HEK293 (cell line): Measurements from ENCODE around the gene MAF.

Source experiments
- CTCF ChIA-PET: fragments of 350-600 bp; formaldehyde crosslinking; extraction: SDS; loops from one replicate; lab custom pipeline; 2021; ENCODE audit warnings: antibody characterized with exemption; lab: Yijun Ruan, JAX
- POLR2A ChIA-PET: fragments of 300-600 bp; formaldehyde crosslinking; extraction: SDS; loops from one replicate; lab custom pipeline; 2020; ENCODE audit warnings: antibody characterized with exemption, inconsistent platforms; lab: Yijun Ruan, JAX
- H3K27ac ChIP-seq: fragments of 200-500 bp; sonication (Bioruptor generic); 2 replicates; pipeline ENCODE4 v1.5.1; 2014; ENCODE audit warnings: low read depth, low read length, control low read depth, inconsistent platforms; ENCODE audit errors: extremely low read depth
- H3K36me3 ChIP-seq, 2 experiments: fragments of 200-500 bp in 1 of 2; sonication (Bioruptor generic) in 1 of 2; 1 replicate in 1 of 2; 2 replicates in 1 of 2; pipeline ENCODE4 v1.5.1; 2014 to 2017; ENCODE audit warnings: inconsistent platforms in 2 of 2, low read length in 2 of 2; ENCODE audit not compliant: control insufficient read depth in 2 of 2, insufficient read depth in 1 of 2
- H3K4me1 ChIP-seq: fragments of 200-500 bp; sonication (Bioruptor generic); 2 replicates; pipeline ENCODE4 v1.5.1; 2014; ENCODE audit warnings: mild to moderate bottlenecking, low read length, inconsistent platforms; ENCODE audit not compliant: control insufficient read depth, insufficient read depth
- H3K4me3 ChIP-seq: 2 replicates; pipeline ENCODE4 v1.5.1; 2011; ENCODE audit warnings: low read depth, mild to moderate bottlenecking, control low read depth, low read length, moderate library complexity
- H3K9me3 ChIP-seq: fragments of 200-500 bp; sonication (Bioruptor generic); 2 replicates; pipeline ENCODE4 v1.5.1; 2014; ENCODE audit warnings: low read depth, low read length, inconsistent platforms; ENCODE audit not compliant: control insufficient read depth, insufficient read depth
- GLIS1 ChIP-seq: fragments of 450-650 bp; formaldehyde crosslinking; IDR thresholded peaks from 2 replicates; pipeline ENCODE4 v1.5.1; 2016; ENCODE audit warnings: missing biosample characterization, missing genetic modification characterization
- SETDB1 ChIP-seq: IDR thresholded peaks from one replicate; pipeline ENCODE4 v1.6.1; 2017; ENCODE audit warnings: mild to moderate bottlenecking, low read length, moderate library complexity, mixed read lengths; ENCODE audit not compliant: insufficient read length
- SP3 ChIP-seq: fragments of 450-650 bp; formaldehyde crosslinking; IDR thresholded peaks from 2 replicates; pipeline ENCODE4 v1.5.1; 2016; ENCODE audit warnings: missing biosample characterization, missing genetic modification characterization
- ZFP3 ChIP-seq: fragments of 450-650 bp; formaldehyde crosslinking; IDR thresholded peaks from 2 replicates; pipeline ENCODE4 v1.5.1; 2016; ENCODE audit warnings: low read depth, missing biosample characterization, missing genetic modification characterization
- ZNF302 ChIP-seq: fragments of 450-650 bp; formaldehyde crosslinking; IDR thresholded peaks from 2 replicates; pipeline ENCODE4 v1.5.1; 2016; ENCODE audit warnings: missing biosample characterization, missing genetic modification characterization, low read depth
- ZNF629 ChIP-seq: fragments of 450-650 bp; formaldehyde crosslinking; IDR thresholded peaks from 2 replicates; pipeline ENCODE4 v1.5.1; 2017; ENCODE audit warnings: missing biosample characterization, missing genetic modification characterization
- ZNF660 ChIP-seq: fragments of 450-650 bp; IDR thresholded peaks from 2 replicates; pipeline ENCODE4 v1.5.1; 2018; ENCODE audit warnings: missing biosample characterization, mild to moderate bottlenecking, missing genetic modification characterization
- ZNF670 ChIP-seq: fragments of 450-650 bp; formaldehyde crosslinking; IDR thresholded peaks from 2 replicates; pipeline ENCODE4 v1.5.1; 2016; ENCODE audit warnings: missing biosample characterization, missing genetic modification characterization, low read depth
- ZNF677 ChIP-seq: fragments of 450-650 bp; IDR thresholded peaks from 2 replicates; pipeline ENCODE4 v1.5.0; 2018; ENCODE audit warnings: missing biosample characterization, mild to moderate bottlenecking, missing genetic modification characterization, moderate library complexity
- TF ChIP-seq, protein P1 (sequence below): fragments of 450-650 bp; formaldehyde crosslinking; IDR thresholded peaks from 2 replicates; pipeline ENCODE4 v1.5.1; 2017; ENCODE audit warnings: missing biosample characterization, missing genetic modification characterization
- TF ChIP-seq, protein P2 (sequence below): fragments of 450-650 bp; formaldehyde crosslinking; IDR thresholded peaks from 2 replicates; pipeline ENCODE4 v1.5.1; 2016; ENCODE audit warnings: missing biosample characterization, missing genetic modification characterization
- TF ChIP-seq, protein P3 (sequence below): fragments of 450-650 bp; formaldehyde crosslinking; conservative IDR thresholded peaks from 2 replicates; pipeline ENCODE4 v1.5.1; 2016; ENCODE audit warnings: low read depth, missing biosample characterization, missing genetic modification characterization
- TF ChIP-seq, protein P4 (sequence below): fragments of 450-650 bp; formaldehyde crosslinking; IDR thresholded peaks from 2 replicates; pipeline ENCODE4 v1.5.1; 2016; ENCODE audit warnings: missing biosample characterization, missing genetic modification characterization
- TF ChIP-seq, protein P5 (sequence below): sonication (generic); formaldehyde crosslinking; IDR thresholded peaks from 2 replicates; pipeline ENCODE4 v1.8.1; 2022; ENCODE audit warnings: mild to moderate bottlenecking, moderate library complexity, missing genetic modification reagents
- TF ChIP-seq, protein P6 (sequence below): fragments of 450-650 bp; formaldehyde crosslinking; IDR thresholded peaks from 2 replicates; pipeline ENCODE4 v1.5.1; 2016; ENCODE audit warnings: missing biosample characterization, missing genetic modification characterization
- TF ChIP-seq, protein P7 (sequence below): fragments of 450-650 bp; formaldehyde crosslinking; IDR thresholded peaks from 2 replicates; pipeline ENCODE4 v1.5.1; 2016; ENCODE audit warnings: missing biosample characterization, missing genetic modification characterization

The MAF gene

DNA sequence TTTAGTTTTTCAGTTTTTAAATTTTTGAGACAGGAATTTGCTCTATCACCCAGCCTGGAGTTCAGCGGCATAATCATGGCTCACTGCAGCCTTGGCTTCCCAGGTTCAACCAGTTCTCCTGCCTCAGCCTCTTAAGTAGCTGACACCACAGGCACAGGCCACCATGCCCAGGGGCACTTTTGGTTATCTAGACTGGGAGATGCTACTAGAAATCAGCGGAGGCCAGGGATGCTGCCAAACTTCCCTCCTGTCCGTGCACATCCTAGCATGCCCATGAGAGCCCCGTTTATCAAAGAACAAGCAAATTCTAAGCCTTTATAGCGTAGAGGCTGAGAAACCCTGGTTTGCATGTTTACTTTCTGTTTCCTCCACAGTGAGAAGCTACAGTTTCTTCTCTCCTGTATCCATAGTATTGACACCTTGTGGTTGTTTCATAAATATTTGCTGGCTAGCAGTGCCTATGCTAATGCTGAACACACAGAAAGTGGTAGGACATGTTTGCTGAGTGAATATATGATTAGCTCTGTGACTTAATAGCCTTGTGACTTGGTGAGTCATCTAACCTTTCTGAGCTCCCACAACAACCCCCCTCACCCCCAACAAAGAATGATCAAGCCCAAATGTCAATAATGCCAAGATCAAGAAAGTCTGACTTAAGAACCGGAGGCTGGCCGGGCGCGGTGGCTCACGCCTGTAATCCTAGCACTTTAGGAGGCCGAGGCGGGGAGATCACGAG is 39.2 kb upstream of the MAF start:
- POLR2A ChIA-PET: interaction anchor here (0.6 kb wide), 1 partner anchor 242 kb away, joined by 3 read pairs; no protein-coding TSS in a partner anchor
- Histone ChIP-seq H3K9me3 (no peaks in the 10 kb centered on the region), H3K36me3 (no peaks in the 10 kb centered on the region), H3K4me3 (no peak overlapping the region), H3K4me1 (peaks cover 4% of the 10 kb centered on the region), H3K27ac (peak overlapping the region; percentile 13; the same call in 1 of the 2 replicates)
- CTCF ChIA-PET: no interaction called here
- TF ChIP-seq, protein P1, sequence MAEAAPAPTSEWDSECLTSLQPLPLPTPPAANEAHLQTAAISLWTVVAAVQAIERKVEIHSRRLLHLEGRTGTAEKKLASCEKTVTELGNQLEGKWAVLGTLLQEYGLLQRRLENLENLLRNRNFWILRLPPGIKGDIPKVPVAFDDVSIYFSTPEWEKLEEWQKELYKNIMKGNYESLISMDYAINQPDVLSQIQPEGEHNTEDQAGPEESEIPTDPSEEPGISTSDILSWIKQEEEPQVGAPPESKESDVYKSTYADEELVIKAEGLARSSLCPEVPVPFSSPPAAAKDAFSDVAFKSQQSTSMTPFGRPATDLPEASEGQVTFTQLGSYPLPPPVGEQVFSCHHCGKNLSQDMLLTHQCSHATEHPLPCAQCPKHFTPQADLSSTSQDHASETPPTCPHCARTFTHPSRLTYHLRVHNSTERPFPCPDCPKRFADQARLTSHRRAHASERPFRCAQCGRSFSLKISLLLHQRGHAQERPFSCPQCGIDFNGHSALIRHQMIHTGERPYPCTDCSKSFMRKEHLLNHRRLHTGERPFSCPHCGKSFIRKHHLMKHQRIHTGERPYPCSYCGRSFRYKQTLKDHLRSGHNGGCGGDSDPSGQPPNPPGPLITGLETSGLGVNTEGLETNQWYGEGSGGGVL (tag by site-specific recombination): peak; percentile 65
- TF ChIP-seq, protein P2, sequence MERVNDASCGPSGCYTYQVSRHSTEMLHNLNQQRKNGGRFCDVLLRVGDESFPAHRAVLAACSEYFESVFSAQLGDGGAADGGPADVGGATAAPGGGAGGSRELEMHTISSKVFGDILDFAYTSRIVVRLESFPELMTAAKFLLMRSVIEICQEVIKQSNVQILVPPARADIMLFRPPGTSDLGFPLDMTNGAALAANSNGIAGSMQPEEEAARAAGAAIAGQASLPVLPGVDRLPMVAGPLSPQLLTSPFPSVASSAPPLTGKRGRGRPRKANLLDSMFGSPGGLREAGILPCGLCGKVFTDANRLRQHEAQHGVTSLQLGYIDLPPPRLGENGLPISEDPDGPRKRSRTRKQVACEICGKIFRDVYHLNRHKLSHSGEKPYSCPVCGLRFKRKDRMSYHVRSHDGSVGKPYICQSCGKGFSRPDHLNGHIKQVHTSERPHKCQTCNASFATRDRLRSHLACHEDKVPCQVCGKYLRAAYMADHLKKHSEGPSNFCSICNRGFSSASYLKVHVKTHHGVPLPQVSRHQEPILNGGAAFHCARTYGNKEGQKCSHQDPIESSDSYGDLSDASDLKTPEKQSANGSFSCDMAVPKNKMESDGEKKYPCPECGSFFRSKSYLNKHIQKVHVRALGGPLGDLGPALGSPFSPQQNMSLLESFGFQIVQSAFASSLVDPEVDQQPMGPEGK (tag by site-specific recombination): peak; percentile 34; the same call in 1 of the 2 replicates
- TF ChIP-seq, protein P3, sequence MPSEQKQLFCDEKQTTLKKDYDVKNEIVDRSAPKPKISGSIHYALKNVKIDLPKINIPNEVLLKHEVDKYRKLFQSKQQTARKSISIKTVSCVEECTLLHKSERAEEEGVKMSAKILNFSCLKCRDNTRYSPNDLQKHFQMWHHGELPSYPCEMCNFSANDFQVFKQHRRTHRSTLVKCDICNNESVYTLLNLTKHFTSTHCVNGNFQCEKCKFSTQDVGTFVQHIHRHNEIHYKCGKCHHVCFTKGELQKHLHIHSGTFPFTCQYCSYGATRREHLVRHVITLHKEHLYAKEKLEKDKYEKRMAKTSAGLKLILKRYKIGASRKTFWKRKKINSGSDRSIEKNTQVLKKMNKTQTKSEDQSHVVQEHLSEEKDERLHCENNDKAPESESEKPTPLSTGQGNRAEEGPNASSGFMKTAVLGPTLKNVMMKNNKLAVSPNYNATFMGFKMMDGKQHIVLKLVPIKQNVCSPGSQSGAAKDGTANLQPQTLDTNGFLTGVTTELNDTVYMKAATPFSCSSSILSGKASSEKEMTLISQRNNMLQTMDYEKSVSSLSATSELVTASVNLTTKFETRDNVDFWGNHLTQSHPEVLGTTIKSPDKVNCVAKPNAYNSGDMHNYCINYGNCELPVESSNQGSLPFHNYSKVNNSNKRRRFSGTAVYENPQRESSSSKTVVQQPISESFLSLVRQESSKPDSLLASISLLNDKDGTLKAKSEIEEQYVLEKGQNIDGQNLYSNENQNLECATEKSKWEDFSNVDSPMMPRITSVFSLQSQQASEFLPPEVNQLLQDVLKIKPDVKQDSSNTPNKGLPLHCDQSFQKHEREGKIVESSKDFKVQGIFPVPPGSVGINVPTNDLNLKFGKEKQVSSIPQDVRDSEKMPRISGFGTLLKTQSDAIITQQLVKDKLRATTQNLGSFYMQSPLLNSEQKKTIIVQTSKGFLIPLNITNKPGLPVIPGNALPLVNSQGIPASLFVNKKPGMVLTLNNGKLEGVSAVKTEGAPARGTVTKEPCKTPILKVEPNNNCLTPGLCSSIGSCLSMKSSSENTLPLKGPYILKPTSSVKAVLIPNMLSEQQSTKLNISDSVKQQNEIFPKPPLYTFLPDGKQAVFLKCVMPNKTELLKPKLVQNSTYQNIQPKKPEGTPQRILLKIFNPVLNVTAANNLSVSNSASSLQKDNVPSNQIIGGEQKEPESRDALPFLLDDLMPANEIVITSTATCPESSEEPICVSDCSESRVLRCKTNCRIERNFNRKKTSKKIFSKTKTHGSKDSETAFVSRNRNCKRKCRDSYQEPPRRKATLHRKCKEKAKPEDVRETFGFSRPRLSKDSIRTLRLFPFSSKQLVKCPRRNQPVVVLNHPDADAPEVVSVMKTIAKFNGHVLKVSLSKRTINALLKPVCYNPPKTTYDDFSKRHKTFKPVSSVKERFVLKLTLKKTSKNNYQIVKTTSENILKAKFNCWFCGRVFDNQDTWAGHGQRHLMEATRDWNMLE: no peak
- TF ChIP-seq, protein P4, sequence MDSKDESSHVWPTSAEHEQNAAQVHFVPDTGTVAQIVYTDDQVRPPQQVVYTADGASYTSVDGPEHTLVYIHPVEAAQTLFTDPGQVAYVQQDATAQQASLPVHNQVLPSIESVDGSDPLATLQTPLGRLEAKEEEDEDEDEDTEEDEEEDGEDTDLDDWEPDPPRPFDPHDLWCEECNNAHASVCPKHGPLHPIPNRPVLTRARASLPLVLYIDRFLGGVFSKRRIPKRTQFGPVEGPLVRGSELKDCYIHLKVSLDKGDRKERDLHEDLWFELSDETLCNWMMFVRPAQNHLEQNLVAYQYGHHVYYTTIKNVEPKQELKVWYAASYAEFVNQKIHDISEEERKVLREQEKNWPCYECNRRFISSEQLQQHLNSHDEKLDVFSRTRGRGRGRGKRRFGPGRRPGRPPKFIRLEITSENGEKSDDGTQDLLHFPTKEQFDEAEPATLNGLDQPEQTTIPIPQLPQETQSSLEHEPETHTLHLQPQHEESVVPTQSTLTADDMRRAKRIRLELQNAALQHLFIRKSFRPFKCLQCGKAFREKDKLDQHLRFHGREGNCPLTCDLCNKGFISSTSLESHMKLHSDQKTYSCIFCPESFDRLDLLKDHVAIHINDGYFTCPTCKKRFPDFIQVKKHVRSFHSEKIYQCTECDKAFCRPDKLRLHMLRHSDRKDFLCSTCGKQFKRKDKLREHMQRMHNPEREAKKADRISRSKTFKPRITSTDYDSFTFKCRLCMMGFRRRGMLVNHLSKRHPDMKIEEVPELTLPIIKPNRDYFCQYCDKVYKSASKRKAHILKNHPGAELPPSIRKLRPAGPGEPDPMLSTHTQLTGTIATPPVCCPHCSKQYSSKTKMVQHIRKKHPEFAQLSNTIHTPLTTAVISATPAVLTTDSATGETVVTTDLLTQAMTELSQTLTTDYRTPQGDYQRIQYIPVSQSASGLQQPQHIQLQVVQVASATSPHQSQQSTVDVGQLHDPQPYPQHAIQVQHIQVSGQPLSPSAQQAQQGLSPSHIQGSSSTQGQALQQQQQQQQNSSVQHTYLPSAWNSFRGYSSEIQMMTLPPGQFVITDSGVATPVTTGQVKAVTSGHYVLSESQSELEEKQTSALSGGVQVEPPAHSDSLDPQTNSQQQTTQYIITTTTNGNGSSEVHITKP: peak; percentile 67
- TF ChIP-seq ZNF302: no peak
- no peak for TF ChIP-seq ZNF677 (tag by site-specific recombination)
- no peak for TF ChIP-seq SP3 (tag by site-specific recombination)
- TF ChIP-seq GLIS1 (tag by site-specific recombination): peak; percentile 58
- no peak for TF ChIP-seq ZNF670 (tag by site-specific recombination)
- 0 out of 2 replicates have a peak, but pooled peaks have one; percentile 57 for TF ChIP-seq ZNF629 (tag by site-specific recombination)
- peak; percentile 3 for TF ChIP-seq SETDB1
- 0 out of 2 replicates have a peak, but pooled peaks have one; percentile 23 for TF ChIP-seq ZNF660 (tag by site-specific recombination)
- TF ChIP-seq, protein P5, sequence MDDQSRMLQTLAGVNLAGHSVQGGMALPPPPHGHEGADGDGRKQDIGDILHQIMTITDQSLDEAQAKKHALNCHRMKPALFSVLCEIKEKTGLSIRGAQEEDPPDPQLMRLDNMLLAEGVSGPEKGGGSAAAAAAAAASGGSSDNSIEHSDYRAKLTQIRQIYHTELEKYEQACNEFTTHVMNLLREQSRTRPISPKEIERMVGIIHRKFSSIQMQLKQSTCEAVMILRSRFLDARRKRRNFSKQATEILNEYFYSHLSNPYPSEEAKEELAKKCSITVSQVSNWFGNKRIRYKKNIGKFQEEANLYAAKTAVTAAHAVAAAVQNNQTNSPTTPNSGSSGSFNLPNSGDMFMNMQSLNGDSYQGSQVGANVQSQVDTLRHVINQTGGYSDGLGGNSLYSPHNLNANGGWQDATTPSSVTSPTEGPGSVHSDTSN (CRISPR knock-in tag): no peak
- no peak for TF ChIP-seq ZFP3
- TF ChIP-seq, protein P6, sequence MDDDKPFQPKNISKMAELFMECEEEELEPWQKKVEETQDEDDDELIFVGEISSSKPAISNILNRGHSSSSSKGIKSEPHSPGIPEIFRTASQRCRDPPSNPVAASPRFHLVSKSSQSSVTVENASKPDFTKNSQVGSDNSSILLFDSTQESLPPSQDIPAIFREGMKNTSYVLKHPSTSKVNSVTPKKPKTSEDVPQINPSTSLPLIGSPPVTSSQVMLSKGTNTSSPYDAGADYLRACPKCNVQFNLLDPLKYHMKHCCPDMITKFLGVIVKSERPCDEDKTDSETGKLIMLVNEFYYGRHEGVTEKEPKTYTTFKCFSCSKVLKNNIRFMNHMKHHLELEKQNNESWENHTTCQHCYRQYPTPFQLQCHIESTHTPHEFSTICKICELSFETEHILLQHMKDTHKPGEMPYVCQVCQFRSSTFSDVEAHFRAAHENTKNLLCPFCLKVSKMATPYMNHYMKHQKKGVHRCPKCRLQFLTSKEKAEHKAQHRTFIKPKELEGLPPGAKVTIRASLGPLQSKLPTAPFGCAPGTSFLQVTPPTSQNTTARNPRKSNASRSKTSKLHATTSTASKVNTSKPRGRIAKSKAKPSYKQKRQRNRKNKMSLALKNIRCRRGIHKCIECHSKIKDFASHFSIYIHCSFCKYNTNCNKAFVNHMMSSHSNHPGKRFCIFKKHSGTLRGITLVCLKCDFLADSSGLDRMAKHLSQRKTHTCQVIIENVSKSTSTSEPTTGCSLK (tag by site-specific recombination): no peak
- TF ChIP-seq, protein P7, sequence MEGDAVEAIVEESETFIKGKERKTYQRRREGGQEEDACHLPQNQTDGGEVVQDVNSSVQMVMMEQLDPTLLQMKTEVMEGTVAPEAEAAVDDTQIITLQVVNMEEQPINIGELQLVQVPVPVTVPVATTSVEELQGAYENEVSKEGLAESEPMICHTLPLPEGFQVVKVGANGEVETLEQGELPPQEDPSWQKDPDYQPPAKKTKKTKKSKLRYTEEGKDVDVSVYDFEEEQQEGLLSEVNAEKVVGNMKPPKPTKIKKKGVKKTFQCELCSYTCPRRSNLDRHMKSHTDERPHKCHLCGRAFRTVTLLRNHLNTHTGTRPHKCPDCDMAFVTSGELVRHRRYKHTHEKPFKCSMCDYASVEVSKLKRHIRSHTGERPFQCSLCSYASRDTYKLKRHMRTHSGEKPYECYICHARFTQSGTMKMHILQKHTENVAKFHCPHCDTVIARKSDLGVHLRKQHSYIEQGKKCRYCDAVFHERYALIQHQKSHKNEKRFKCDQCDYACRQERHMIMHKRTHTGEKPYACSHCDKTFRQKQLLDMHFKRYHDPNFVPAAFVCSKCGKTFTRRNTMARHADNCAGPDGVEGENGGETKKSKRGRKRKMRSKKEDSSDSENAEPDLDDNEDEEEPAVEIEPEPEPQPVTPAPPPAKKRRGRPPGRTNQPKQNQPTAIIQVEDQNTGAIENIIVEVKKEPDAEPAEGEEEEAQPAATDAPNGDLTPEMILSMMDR (tag by site-specific recombination): peak; percentile 22; the same call in 1 of the 2 replicates
